Lung (tissue), 12 donors: Measurements from ENCODE around the gene BATF2. TPM values are rescaled to one million over a fixed set of nuclear protein-coding genes. Genes with fewer than 3 reads are reported as not detected.
A peak's percentile ranks its signal among the peaks of the same experiment; 100 is the strongest.

ENCODE experiments used
- ATAC-seq: fragments of 200-7000 bp; cut with Tn5 transposase; one replicate; pipeline ENCODE4 v1.9.1; 2020; ENCODE audit warnings: moderate number of reproducible peaks; ENCODE audit not compliant: insufficient read depth, low FRiP score
- DNase-seq, 3 donors: peaks; one replicate each; pipeline ENCODE4 v3.0.0-alpha.2; 2013 to 2017
- H3K27ac ChIP-seq, 2 donors: one replicate each; pipeline ENCODE4 v1.5.1; 2013; ENCODE audit warnings: mild to moderate bottlenecking in 2 of 2, moderate library complexity in 2 of 2, control low read depth in 1 of 2, inconsistent platforms in 1 of 2, low read depth in 1 of 2, low read length in 1 of 2
- H3K27me3 ChIP-seq, 3 donors: one replicate each; pipeline ENCODE4 v1.5.1; 2013; ENCODE audit warnings: low read length in 2 of 3; ENCODE audit not compliant: control insufficient read depth in 3 of 3, insufficient read depth in 3 of 3
- H3K36me3 ChIP-seq, 4 donors: one replicate each; pipeline ENCODE4 v1.5.1; 2013; ENCODE audit warnings: low read length in 4 of 4, mild to moderate bottlenecking in 1 of 4, moderate library complexity in 1 of 4; ENCODE audit not compliant: control insufficient read depth in 4 of 4, insufficient read depth in 4 of 4
- H3K4me1 ChIP-seq, 5 donors: one replicate each; pipeline ENCODE4 v1.5.1; 2013; ENCODE audit warnings: low read length in 5 of 5, mild to moderate bottlenecking in 2 of 5, moderate library complexity in 1 of 5; ENCODE audit not compliant: control insufficient read depth in 5 of 5, insufficient read depth in 5 of 5
- H3K4me3 ChIP-seq: one replicate; pipeline ENCODE4 v1.5.1; 2013; ENCODE audit warnings: mild to moderate bottlenecking, control low read depth, moderate library complexity
- H3K9ac ChIP-seq, 2 donors: one replicate each; pipeline ENCODE4 v1.5.1; 2013; ENCODE audit warnings: low read length in 2 of 2, control low read depth in 1 of 2; ENCODE audit not compliant: insufficient read depth in 1 of 2
- H3K9me3 ChIP-seq, 4 donors: one replicate each; pipeline ENCODE4 v1.5.1; 2013; ENCODE audit warnings: low read length in 3 of 4, mild to moderate bottlenecking in 1 of 4, moderate library complexity in 1 of 4; ENCODE audit not compliant: control insufficient read depth in 4 of 4, insufficient read depth in 3 of 4
- WGBS, 2 donors: extraction: QIAGEN DNeasy Blood & Tissue Kit; methylation state at CpG; one replicate each; pipeline ENCODE4 v1.1.7; 2013; 5-methylcytosine and 5-hydroxymethylcytosine counted together
- polyA plus RNA-seq, 2 donors: library from polyadenylated mRNA; stranded (reverse); fragments of 200-250 nt; gene quantifications; one replicate each; pipeline ENCODE4 v1.2.1, GENCODE V29; 2013
- total RNA-seq, 2 donors: library from RNA; depleted of rRNA in 1 of 2; stranded (reverse); fragments of >200 nt in 1 of 2; gene quantifications; one replicate each; pipeline ENCODE4 v1.2.1, GENCODE V29; 2014 to 2021
- TF ChIP-seq, protein P1 (sequence below): IDR thresholded peaks from 2 replicates; pipeline ENCODE4 v1.5.1; 2012; ENCODE audit warnings: mild to moderate bottlenecking; ENCODE audit errors: control extremely low read depth, extremely low read depth
- donor health status: control.
- donor health status: control.
- donor health status: Bipolar disorder and iron deficiency.
- donor health status: healthy.
- donor health status: DM: yes; HTN: yes; CAD: no.

BATF2 gene
- total and polyA plus RNA-seq, 4 donors, result 2.9 to 7.4 (median 5.0) TPM

GRCh38 chr11:64976651-64977050, 20.1 kb downstream of the BATF2 start:
- H3K9ac ChIP-seq, result no peak overlapping the region
- no peaks in the 10 kb centered on the region for H3K36me3 ChIP-seq
- peaks cover 0 to 3% (median 0%) of the 10 kb centered on the region in 5 donors for H3K4me1 ChIP-seq
- no peaks in the 10 kb centered on the region for H3K9me3 ChIP-seq
- TF ChIP-seq, protein P1, sequence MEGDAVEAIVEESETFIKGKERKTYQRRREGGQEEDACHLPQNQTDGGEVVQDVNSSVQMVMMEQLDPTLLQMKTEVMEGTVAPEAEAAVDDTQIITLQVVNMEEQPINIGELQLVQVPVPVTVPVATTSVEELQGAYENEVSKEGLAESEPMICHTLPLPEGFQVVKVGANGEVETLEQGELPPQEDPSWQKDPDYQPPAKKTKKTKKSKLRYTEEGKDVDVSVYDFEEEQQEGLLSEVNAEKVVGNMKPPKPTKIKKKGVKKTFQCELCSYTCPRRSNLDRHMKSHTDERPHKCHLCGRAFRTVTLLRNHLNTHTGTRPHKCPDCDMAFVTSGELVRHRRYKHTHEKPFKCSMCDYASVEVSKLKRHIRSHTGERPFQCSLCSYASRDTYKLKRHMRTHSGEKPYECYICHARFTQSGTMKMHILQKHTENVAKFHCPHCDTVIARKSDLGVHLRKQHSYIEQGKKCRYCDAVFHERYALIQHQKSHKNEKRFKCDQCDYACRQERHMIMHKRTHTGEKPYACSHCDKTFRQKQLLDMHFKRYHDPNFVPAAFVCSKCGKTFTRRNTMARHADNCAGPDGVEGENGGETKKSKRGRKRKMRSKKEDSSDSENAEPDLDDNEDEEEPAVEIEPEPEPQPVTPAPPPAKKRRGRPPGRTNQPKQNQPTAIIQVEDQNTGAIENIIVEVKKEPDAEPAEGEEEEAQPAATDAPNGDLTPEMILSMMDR, result no peak
- H3K4me3 ChIP-seq, result no peak overlapping the region
- WGBS, 2 donors, result 78 to 82% methylated on average over 2 of the region's 2 CpGs
- no peak for DNase-seq
- ATAC-seq, result no peak
- no peaks in the 10 kb centered on the region for H3K27me3 ChIP-seq
- no peak overlapping the region for H3K27ac ChIP-seq

DNA sequence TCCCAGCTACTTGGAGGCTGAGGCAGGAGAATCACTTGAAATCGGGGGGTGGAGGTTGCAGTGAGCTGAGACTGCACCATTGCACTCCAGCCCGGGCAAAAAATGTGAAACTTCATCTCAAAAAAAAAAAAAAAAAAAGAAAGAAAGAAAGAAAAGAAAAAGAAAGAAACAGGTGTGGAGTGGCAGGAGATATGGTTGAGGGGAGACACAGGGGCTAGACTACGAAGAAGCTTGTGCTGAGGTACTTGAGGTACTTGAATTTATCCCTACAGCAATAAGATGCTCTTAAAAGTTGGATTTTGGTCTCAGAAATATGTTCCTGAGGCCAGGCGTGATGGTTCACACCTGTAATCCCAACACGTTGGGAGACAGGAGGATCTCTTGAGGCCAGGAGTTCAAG, 22.6 kb downstream of the BATF2 start:
- no peak for ATAC-seq

GRCh38 chr11:64971421-64972233, 25.1 kb downstream of the BATF2 start, which contains the start of gene MAJIN:
TSS of gene MAJIN (minus strand) at chr11:64972108. CDS start at chr11:64959405, 12,703 bp downstream.
- H3K4me3 ChIP-seq, result peak within 1 kb of the TSS; percentile 27
- peaks cover 0 to 5% (median 0%) of the 10 kb centered on the region in 5 donors for H3K4me1 ChIP-seq
- no peak within 1 kb of the TSS for H3K9ac ChIP-seq
- H3K27me3 ChIP-seq, result peaks cover 0 to 4% (median 2%) of the 10 kb centered on the region in 3 donors
- DNase-seq, result peak; percentile 81 to 83 (median 83)
- 15 to 16% methylated on average over 61 to 69 of the region's 69 CpGs for WGBS, 2 donors
- H3K9me3 ChIP-seq, result no peaks in the 10 kb centered on the region
- peak; percentile 59 for ATAC-seq
- TF ChIP-seq, protein P1, result no peak
- H3K27ac ChIP-seq, result peak within 1 kb of the TSS in 1 of 2 donors; percentile 54
- H3K36me3 ChIP-seq, result no peaks in the 10 kb centered on the region

More for the DNA sequence above, 22.6 kb downstream of the BATF2 start:
- TF ChIP-seq, protein P1, result no peak
- 85 to 86% methylated on average over 5 of the region's 5 CpGs for WGBS, 2 donors
- DNase-seq, result no peak
- Histone ChIP-seq H3K27me3 (peaks cover 0 to 4% (median 2%) of the 10 kb centered on the region in 3 donors), H3K9me3 (no peaks in the 10 kb centered on the region), H3K4me3 (no peak overlapping the region), H3K36me3 (no peaks in the 10 kb centered on the region), H3K27ac (no peak overlapping the region), H3K9ac (no peak overlapping the region), H3K4me1 (peaks cover 0 to 5% (median 0%) of the 10 kb centered on the region in 5 donors)
